Panc1 (cell line): ENCODE measurements around the gene APOL2. TPM values are rescaled to one million over a fixed set of nuclear protein-coding genes. Genes with fewer than 3 reads are reported as not detected.

Source experiments
- ATAC-seq: fragments of 200-7000 bp; cut with Tn5 transposase; 2 replicates; pipeline ENCODE4 v1.9.1; 2020; ENCODE audit warnings: mild to moderate bottlenecking, moderate library complexity
- Bru-seq: library from RNA; stranded (reverse); fragments of 400-500 nt; gene quantifications from one replicate; lab custom pipeline; 2021; lab: Mats Ljungman, UMichigan
- BruChase-seq, 2 experiments: library from RNA; stranded (reverse); fragments of 400-500 nt; gene quantifications; one replicate each; lab custom pipeline; 2021; lab: Mats Ljungman, UMichigan
- BruUV-seq: library from RNA; stranded (reverse); fragments of 400-500 nt; replicated peaks from 2 replicates; lab custom pipeline; 2021; lab: Mats Ljungman, UMichigan
- CTCF ChIA-PET: fragments of 300-600 bp; sonication (Branson Sonifier 250); formaldehyde crosslinking; loops from one replicate; lab custom pipeline; 2022; ENCODE audit warnings: antibody characterized with exemption; lab: Charles Lee
- POLR2A ChIA-PET: fragments of 300-600 bp; sonication (Branson Sonifier 250); formaldehyde crosslinking; loops from one replicate; lab custom pipeline; 2022; ENCODE audit warnings: antibody characterized with exemption; lab: Charles Lee
- DNase-seq: peaks from one replicate; pipeline ENCODE4 v3.0.0-alpha.2; 2010; ENCODE audit warnings: low read depth, low spot score
- H3K27ac ChIP-seq: 2 replicates; pipeline ENCODE4 v1.5.1; 2011; ENCODE audit warnings: mild to moderate bottlenecking, low read length, inconsistent platforms
- H3K27me3 ChIP-seq: fragments of 200-500 bp; sonication (Bioruptor generic); 2 replicates; pipeline ENCODE4 v1.6.0; 2014; ENCODE audit warnings: low read length, inconsistent platforms; ENCODE audit not compliant: control insufficient read depth, insufficient read depth
- H3K36me3 ChIP-seq: fragments of 200-500 bp; sonication (Bioruptor generic); 2 replicates; pipeline ENCODE4 v1.5.1; 2014; ENCODE audit warnings: inconsistent platforms, mild to moderate bottlenecking, low read length, moderate library complexity; ENCODE audit not compliant: control insufficient read depth, insufficient read depth
- H3K4me1 ChIP-seq: 2 replicates; pipeline ENCODE4 v1.5.1; 2011; ENCODE audit warnings: inconsistent platforms, mild to moderate bottlenecking, low read length, moderate library complexity; ENCODE audit not compliant: control insufficient read depth, insufficient read depth
- H3K4me3 ChIP-seq, 2 experiments: 2 replicates each; pipeline ENCODE4 v1.5.1; 2011 to 2012; ENCODE audit warnings: low read depth in 2 of 2, low read length in 2 of 2, mild to moderate bottlenecking in 2 of 2, inconsistent platforms in 1 of 2, moderate library complexity in 1 of 2
- H3K9me3 ChIP-seq: fragments of 200-500 bp; sonication (Bioruptor generic); 2 replicates; pipeline ENCODE4 v1.5.1; 2014; ENCODE audit warnings: low read depth, mild to moderate bottlenecking, inconsistent platforms, low read length, moderate library complexity; ENCODE audit not compliant: control insufficient read depth, insufficient read depth
- CTCF ChIP-seq: fragments of 450-650 bp; IDR thresholded peaks from 2 replicates; pipeline ENCODE4 v1.5.1; 2017; ENCODE audit warnings: mild to moderate bottlenecking
- POLR2AphosphoS5 ChIP-seq: IDR thresholded peaks from 2 replicates; pipeline ENCODE4 v1.6.1; 2012; ENCODE audit warnings: mild to moderate bottlenecking, low read depth, low read length, moderate library complexity
- REST ChIP-seq, 2 experiments: IDR thresholded peaks; 2 replicates each; pipeline ENCODE4 v1.6.1; 2011 to 2012; ENCODE audit warnings: low read depth in 2 of 2, control low read depth in 1 of 2, low read length in 1 of 2, mild to moderate bottlenecking in 1 of 2, moderate library complexity in 1 of 2; ENCODE audit not compliant: insufficient read depth in 1 of 2
- SIN3A ChIP-seq: IDR thresholded peaks from 2 replicates; pipeline ENCODE4 v1.6.1; 2012; ENCODE audit warnings: low read depth, mild to moderate bottlenecking, low read length, moderate library complexity, borderline replicate concordance; ENCODE audit not compliant: insufficient read depth
- TCF7L2 ChIP-seq: IDR thresholded peaks from 2 replicates; pipeline ENCODE4 v1.6.1; 2011; ENCODE audit warnings: mild to moderate bottlenecking, low read depth, low read length, inconsistent platforms
- in situ Hi-C: cut with HindIII; loops from 2 replicates; pipeline ENCODE4 v1.10.0; 2016; ENCODE audit warnings: low sequenced_read_pairs, low pct_unique_long_range_greater_than_20kb
- intact Hi-C: fragments of 100-400 bp; cut with micrococcal nuclease; formaldehyde crosslinking; loops from one replicate; pipeline ENCODE4 v1.10.0; 2022; ENCODE audit not compliant: unreplicated experiment
- long read RNA-seq: library from polyadenylated mRNA; unstranded; transcript quantifications from one replicate; pipeline ENCODE4 v2.0.0, GENCODE V29; 2021; ENCODE audit not compliant: unreplicated experiment
- polyA plus RNA-seq: library from polyadenylated mRNA; unstranded; fragments of >200 nt; gene quantifications from one replicate; pipeline ENCODE4 v1.2.1, GENCODE V29; 2012; ENCODE audit warnings: missing spikeins; ENCODE audit not compliant: insufficient read length
- total RNA-seq: library from RNA; stranded (reverse); gene quantifications from one replicate; pipeline ENCODE4 v1.2.1, GENCODE V29; 2021; ENCODE audit not compliant: unreplicated experiment

The APOL2 gene
- total RNA-seq: 34.4 TPM
- polyA plus RNA-seq: 24.6 TPM
- percentile 73 among the genes with signal in this experiment for Bru-seq, nascent RNA
- BruChase-seq, experiment 1, labeled RNA remaining after a 2-hour chase: percentile 84 among the genes with signal in this experiment
- percentile 81 among the genes with signal in this experiment for BruChase-seq, experiment 2, labeled RNA remaining after a 6-hour chase
- long read RNA-seq, transcript APOL2-202 (5 exons, 2,551 nt): major isoform, 14 of 30 reads
- long read RNA-seq, partial matches to known transcripts: 1 of 30 reads
- long read RNA-seq, other reads (novel, unspliced or antisense): 11 of 30 reads

- DNase-seq (peak; percentile 75), ATAC-seq (peak; percentile 99)
- POLR2A ChIA-PET: interaction anchor here (0.5 kb wide), 1 partner anchor 16 kb away, joined by 3 read pairs; no protein-coding TSS in a partner anchor
- CTCF ChIA-PET: interaction anchor here (0.6 to 1.0 kb wide), 4 partner anchors 39 to 81 kb away, joined by 3 read pairs; no protein-coding TSS in a partner anchor
- no TSS peak for BruUV-seq
- H3K4me3 ChIP-seq: peak within 1 kb of the TSS; percentile 71 to 95
- no peaks in the 10 kb centered on the region for H3K36me3 ChIP-seq
- intact Hi-C loops (no loop called here), in situ Hi-C loops (no loop called here)
- no peaks in the 10 kb centered on the region for H3K9me3 ChIP-seq
- peaks cover 10% of the 10 kb centered on the region; the same call in 1 of the 2 replicates for H3K4me1 ChIP-seq
- TF ChIP-seq REST (IDR thresholded peaks at IDR 0.05; ENCODE audit: insufficient read depth in 1 of 2, low read depth in 2 of 2, low read length in 1 of 2) (no peak), TCF7L2 (no peak), POLR2AphosphoS5 (peak; percentile 72), CTCF (peak; percentile 74), SIN3A (peak; percentile 84; the same call in 1 of the 2 replicates)
- H3K27ac ChIP-seq: peak within 1 kb of the TSS; percentile 91
- H3K27me3 ChIP-seq: no peaks in the 10 kb centered on the region
These were observed at the start of gene APOL2 for GRCh38 chr22:36239401-36240171. APOL2 (minus strand) TSS chr22:36239527; CDS start chr22:36233162, 6,365 bp downstream.

GRCh38 chr22:36288571-36289405, 49.5 kb upstream of the APOL2 start:
- peaks cover 14% of the 10 kb centered on the region for H3K36me3 ChIP-seq
- TSS peak; percentile 90 for BruUV-seq
- no peak for ATAC-seq
- DNase-seq: no peak
- ChIA-PET CTCF (no interaction called here), POLR2A (no interaction called here)
- no peaks in the 10 kb centered on the region; the same call in 1 of the 2 replicates for H3K4me1 ChIP-seq
- TF ChIP-seq SIN3A: no peak
- TF ChIP-seq POLR2AphosphoS5: no peak
- no peak for TF ChIP-seq TCF7L2
- TF ChIP-seq CTCF: no peak
- TF ChIP-seq REST (IDR thresholded peaks at IDR 0.05; ENCODE audit: insufficient read depth in 1 of 2, low read depth in 2 of 2, low read length in 1 of 2): no peak
- no peaks in the 10 kb centered on the region for H3K9me3 ChIP-seq
- no peak overlapping the region for H3K4me3 ChIP-seq
- no peak overlapping the region for H3K27ac ChIP-seq
- in situ Hi-C loops: no loop called here
- intact Hi-C loops: no loop called here
- H3K27me3 ChIP-seq: no peaks in the 10 kb centered on the region
